Cardiac fibroblast (primary cell): ENCODE data around the gene PLCL2.

Source experiments
- DNase-seq, 2 donors: peaks; one replicate each; pipeline versions ENCODE4 v3.0.0 to v3.0.0-alpha.2; 2010; ENCODE audit warnings: low read depth in 2 of 2
- H3K4me3 ChIP-seq, 2 donors: replicated peaks in 1 of 2; 1 replicate in 1 of 2; 2 replicates in 1 of 2; pipeline ENCODE4 v1.5.1; 2011; ENCODE audit warnings: low read depth in 2 of 2, low read length in 2 of 2, mild to moderate bottlenecking in 2 of 2, moderate library complexity in 1 of 2
- CTCF ChIP-seq: IDR thresholded peaks from one replicate; pipeline ENCODE4 v1.5.1; 2011; ENCODE audit warnings: low read depth, mild to moderate bottlenecking, low read length, inconsistent platforms

PLCL2 gene

GRCh38 chr3:17133632-17134545 is 249.1 kb downstream of the PLCL2 start:
- no peak overlapping the region for H3K4me3 ChIP-seq
- DNase-seq = peak in 1 of 2 donors; percentile 5
- no peak for TF ChIP-seq CTCF

- no peak for DNase-seq
- H3K4me3 ChIP-seq = no peak overlapping the region
- TF ChIP-seq CTCF = no peak
These were observed 250.9 kb downstream of the PLCL2 start for GRCh38 chr3:17135696-17136095.

GRCh38 chr3:17136136-17136721 is 251.5 kb downstream of the PLCL2 start:
- DNase-seq = no peak
- no peak for TF ChIP-seq CTCF
- H3K4me3 ChIP-seq = no peak overlapping the region

GRCh38 chr3:17137321-17137826 is 252.6 kb downstream of the PLCL2 start:
- H3K4me3 ChIP-seq = no peak overlapping the region
- no peak for TF ChIP-seq CTCF
- no peak for DNase-seq

GRCh38 chr3:17138246-17139039 is 253.7 kb downstream of the PLCL2 start:
- TF ChIP-seq CTCF = no peak
- DNase-seq = no peak
- H3K4me3 ChIP-seq = no peak overlapping the region
